Duodenal mucosa (tissue), 2 donors: ENCODE results near the gene CCNYL1.
"Not testable (repeated sequence)": the region's sequence is repeated elsewhere in the genome, so short reads cannot be mapped to it uniquely, and the experiment has no call there.

ENCODE experiments used
- H3K27ac ChIP-seq: one replicate; pipeline ENCODE4 v1.7.0; 2013; ENCODE audit warnings: low read depth, low read length
- H3K27me3 ChIP-seq, 2 donors: one replicate each; pipeline ENCODE4 v1.7.0; 2013; ENCODE audit warnings: low read length in 2 of 2, control low read depth in 1 of 2; ENCODE audit not compliant: insufficient read depth in 2 of 2, control insufficient read depth in 1 of 2
- H3K36me3 ChIP-seq, 2 donors: one replicate each; pipeline ENCODE4 v1.7.0; 2013; ENCODE audit warnings: low read length in 2 of 2, control low read depth in 1 of 2; ENCODE audit not compliant: insufficient read depth in 2 of 2, control insufficient read depth in 1 of 2
- H3K4me1 ChIP-seq, 2 donors: one replicate each; pipeline ENCODE4 v1.7.0; 2013; ENCODE audit warnings: low read length in 2 of 2, control low read depth in 1 of 2; ENCODE audit not compliant: insufficient read depth in 2 of 2, control insufficient read depth in 1 of 2
- H3K4me3 ChIP-seq, 2 donors: one replicate each; pipeline ENCODE4 v1.7.0; 2013; ENCODE audit warnings: low read length in 2 of 2, low read depth in 1 of 2
- H3K9ac ChIP-seq, 2 donors: one replicate each; pipeline ENCODE4 v1.7.0; 2013; ENCODE audit warnings: low read length in 2 of 2, low read depth in 1 of 2
- H3K9me3 ChIP-seq, 2 donors: one replicate each; pipeline ENCODE4 v1.7.0; 2013; ENCODE audit warnings: low read length in 2 of 2, control low read depth in 1 of 2; ENCODE audit not compliant: control insufficient read depth in 1 of 2

CCNYL1 gene

DNA sequence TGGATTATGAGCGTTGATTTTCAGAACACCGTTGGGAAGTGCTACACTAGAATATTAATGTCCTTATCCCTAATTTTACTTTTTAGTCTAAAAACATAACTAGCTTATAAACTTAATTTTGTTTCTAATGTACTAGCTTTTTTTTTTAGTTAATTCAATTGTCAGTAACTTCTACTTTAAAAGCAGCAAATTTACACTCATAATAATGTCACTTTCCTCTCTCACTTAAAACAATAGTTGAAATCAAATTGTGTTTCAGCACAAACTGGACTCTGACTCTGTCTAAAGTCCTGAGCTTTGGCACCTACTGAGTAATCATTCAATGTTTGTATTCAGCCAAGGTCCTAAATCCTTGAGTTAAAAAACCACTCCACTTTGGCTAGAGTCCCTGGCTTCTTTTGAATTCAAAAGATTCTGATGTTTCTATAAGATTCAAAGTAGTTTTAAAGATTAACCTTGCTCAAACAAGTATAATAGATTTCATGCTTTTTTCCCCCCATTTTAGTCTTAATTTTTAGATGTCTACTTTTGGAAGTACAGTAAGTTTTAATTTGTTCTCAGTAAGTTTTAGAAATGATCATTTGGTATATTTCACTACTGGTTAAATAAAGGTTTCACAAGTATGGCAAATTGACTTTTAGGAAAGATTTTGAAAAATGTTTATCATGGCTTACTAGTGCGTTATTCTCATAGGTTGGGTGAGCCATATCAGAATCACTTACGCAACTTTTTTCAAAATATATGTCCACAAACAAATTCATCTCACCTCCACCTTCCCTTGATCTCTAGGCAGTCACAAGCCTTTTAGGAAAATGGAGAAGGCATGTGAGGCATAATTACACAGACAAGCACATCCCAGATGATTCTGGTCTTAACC lies 23.4 kb downstream of the CCNYL1 start:
- peaks cover 0 to 4% of the 10 kb centered on the region in 2 donors for H3K36me3 ChIP-seq
- no peaks in the 10 kb centered on the region for H3K27me3 ChIP-seq
- no peak overlapping the region for H3K9ac ChIP-seq
- no peaks in the 10 kb centered on the region for H3K9me3 ChIP-seq
- H3K4me1 ChIP-seq, result peaks cover 6 to 8% of the 10 kb centered on the region in 2 donors
- H3K27ac ChIP-seq, result no peak overlapping the region
- no peak overlapping the region for H3K4me3 ChIP-seq

DNA sequence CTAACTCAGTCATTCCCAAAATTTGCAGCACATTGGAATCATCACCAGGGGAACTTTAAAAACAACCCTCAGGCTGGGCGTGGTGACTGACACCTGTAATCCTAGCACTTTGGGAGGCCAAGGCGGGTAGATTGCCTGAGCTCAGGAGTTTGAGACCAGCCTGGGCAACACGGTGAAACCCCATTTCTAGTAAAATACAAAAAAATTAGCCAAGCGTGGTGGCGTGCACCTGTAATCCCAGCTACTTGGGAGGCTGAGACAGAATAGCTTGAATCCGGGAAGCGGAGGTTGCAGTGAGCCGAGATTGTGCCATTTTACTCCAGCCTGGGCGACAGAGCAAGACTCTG lies 24.0 kb downstream of the CCNYL1 start:
- H3K4me3 ChIP-seq, H3K9ac ChIP-seq, H3K4me1 ChIP-seq, H3K9me3 ChIP-seq, H3K27ac ChIP-seq, H3K36me3 ChIP-seq, H3K27me3 ChIP-seq: not testable (repeated sequence)

DNA sequence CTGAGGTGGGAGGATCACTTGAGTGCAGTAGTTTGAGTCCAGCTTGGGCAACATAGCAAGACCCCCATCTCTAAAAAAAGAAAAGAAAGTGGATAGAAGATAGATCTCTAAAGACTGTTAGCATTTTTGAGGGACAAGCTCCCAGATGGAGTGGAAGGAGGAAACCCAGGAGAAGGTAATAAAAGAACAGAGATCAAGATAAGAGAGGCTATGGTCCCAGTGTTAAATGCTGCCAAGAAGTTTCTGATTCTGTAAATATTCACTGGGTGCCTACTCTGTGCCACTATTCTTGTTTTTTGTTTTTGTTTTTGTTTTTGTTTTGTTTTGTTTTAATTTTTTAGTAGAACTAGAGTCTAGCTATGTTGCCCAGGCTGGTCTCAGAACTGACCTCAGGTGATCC lies 32.1 kb downstream of the CCNYL1 start:
- Histone ChIP-seq H3K4me1 (peaks cover 6 to 11% of the 10 kb centered on the region in 2 donors), H3K36me3 (peaks cover 10 to 29% of the 10 kb centered on the region in 2 donors), H3K27me3 (no peaks in the 10 kb centered on the region), H3K27ac (no peak overlapping the region), H3K9ac (no peak overlapping the region), H3K9me3 (no peaks in the 10 kb centered on the region), H3K4me3 (no peak overlapping the region)

DNA sequence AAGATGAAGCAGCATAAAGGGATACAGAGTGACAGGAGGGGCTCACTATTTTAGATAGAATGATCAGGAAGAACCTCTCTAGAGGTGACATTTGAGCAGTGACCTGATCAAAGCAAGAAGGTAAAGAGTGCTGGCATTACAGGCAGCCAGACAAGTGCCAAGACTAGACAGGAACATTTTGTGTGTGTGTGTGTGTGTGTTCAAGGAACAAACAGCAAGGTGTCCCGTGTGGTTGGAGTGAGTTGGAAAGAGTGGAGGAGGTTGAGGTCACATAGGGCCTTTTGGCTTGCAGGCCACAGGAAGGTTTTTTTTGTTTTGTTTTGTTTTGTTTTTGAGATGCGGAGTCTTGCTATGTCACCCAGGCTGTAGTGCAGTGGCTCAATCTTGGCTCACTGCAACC lies 32.6 kb downstream of the CCNYL1 start:
- H3K36me3 ChIP-seq, result peaks cover 10 to 31% of the 10 kb centered on the region in 2 donors
- no peak overlapping the region for H3K27ac ChIP-seq
- H3K4me1 ChIP-seq, result peaks cover 6 to 11% of the 10 kb centered on the region in 2 donors
- H3K9ac ChIP-seq, result no peak overlapping the region
- no peaks in the 10 kb centered on the region for H3K27me3 ChIP-seq
- H3K9me3 ChIP-seq, result no peaks in the 10 kb centered on the region
- H3K4me3 ChIP-seq, result no peak overlapping the region

DNA sequence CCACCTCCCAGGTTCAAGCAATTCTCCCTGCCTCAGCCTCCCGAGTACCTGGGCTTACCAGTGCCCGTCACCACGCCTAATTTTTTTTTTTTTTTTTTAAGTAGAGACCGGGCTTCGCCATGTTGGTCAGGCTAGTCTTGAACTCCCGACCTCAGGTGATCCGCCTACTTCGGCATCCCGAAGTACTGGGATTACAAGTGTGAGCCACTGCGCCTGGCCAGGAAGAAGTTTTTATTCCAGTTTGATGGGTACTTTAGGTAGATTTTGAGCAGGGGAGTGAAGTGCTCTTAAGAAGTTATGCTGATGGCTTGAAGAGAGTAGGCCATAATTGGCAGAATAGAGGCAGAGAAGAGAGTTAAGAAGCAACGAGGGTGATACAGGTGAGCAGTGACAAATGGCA lies 33.0 kb downstream of the CCNYL1 start:
- Histone ChIP-seq H3K27ac (no peak overlapping the region), H3K9ac (no peak overlapping the region), H3K27me3 (no peaks in the 10 kb centered on the region), H3K4me1 (peaks cover 6 to 11% of the 10 kb centered on the region in 2 donors), H3K4me3 (no peak overlapping the region), H3K36me3 (peaks cover 10 to 31% of the 10 kb centered on the region in 2 donors), H3K9me3 (no peaks in the 10 kb centered on the region)

DNA sequence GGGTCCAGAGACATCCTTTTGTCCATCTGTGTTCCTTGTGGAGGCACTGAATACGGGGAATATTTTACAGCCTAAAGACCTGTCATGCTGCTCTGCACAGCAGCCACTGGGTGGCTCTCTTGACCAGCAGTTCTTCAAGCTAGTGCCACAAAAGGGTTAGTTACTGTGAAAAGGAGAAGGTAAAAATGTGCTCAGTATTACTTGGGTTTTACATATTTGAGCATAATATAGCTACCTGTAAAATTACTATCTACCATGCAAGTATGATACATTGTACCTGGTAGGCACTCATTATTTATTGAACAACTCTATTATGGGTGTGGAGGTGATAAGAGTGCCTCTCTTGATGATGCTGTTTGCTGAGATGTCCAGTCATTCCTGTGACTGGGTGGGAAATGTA lies 34.7 kb downstream of the CCNYL1 start:
- no peaks in the 10 kb centered on the region for H3K27me3 ChIP-seq
- no peak overlapping the region for H3K4me3 ChIP-seq
- H3K36me3 ChIP-seq, result peaks cover 10 to 31% of the 10 kb centered on the region in 2 donors
- H3K9me3 ChIP-seq, result no peaks in the 10 kb centered on the region
- H3K4me1 ChIP-seq, result peaks cover 17 to 22% of the 10 kb centered on the region in 2 donors
- no peak overlapping the region for H3K27ac ChIP-seq
- H3K9ac ChIP-seq, result no peak overlapping the region

DNA sequence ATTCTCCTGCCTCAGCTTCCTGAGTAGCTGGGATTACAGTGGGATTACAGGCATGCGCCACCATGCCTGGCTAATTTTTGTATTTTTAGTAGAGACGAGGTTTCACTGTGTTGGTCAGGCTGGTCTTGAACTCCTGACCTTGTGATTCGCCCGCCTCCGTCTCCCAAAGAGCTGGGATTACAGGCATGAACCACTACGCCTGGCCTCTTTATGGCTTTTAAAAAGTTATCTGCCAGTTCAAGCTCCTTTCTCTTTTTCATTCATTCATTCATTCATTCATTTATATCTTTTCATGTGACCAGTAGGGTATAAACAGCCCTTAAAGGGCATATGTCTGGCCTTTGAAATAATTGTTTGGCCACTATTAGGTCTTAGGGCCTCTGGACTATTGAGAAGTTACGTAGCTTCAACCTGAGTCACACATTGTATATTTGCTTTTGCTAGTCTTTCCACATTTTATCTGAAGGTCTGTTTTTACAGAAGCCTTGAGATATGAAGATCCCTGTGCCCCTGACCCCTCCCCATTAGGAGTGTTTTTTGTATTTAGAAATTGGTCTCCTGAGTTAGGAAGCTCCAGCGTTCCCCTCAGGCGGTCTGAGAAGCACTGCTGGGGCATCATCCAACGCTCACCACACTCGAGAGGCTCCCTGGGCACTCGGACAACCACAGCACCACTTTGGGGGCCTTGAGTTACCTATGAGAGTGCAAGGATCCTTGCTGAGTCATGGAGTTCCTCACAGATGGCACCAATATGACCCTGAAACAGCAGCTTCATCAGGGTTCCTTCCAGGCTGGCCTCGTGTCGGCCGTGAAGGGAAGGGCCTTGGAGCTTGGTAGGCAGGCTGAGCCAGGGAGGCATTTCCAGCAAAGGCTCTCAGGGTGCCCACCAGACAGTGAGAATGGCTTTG lies 36.5 kb downstream of the CCNYL1 start:
- H3K4me3 ChIP-seq, result no peak overlapping the region
- H3K27ac ChIP-seq, result no peak overlapping the region
- peaks cover 17 to 22% of the 10 kb centered on the region in 2 donors for H3K4me1 ChIP-seq
- no peaks in the 10 kb centered on the region for H3K9me3 ChIP-seq
- peaks cover 4 to 25% of the 10 kb centered on the region in 2 donors for H3K36me3 ChIP-seq
- H3K9ac ChIP-seq, result no peak overlapping the region
- no peaks in the 10 kb centered on the region for H3K27me3 ChIP-seq

DNA sequence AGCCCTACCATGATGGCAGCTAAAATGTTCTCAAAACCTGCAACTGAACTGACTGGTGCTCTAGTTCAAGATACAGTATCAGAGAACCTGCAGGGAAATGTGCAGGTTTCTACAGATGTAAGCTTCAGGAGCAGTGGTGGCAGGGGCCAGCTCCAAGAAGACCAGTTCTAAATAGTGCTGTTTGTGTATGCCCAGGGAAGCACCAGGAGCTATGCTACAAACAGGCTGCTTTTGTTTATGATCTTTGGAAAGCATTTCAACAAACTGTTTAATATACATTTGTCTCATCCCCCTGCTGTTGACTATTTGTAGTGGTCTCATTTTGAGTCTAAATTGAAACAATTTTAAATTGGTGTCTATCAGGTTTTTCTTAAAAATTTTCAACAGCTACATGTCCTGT lies 37.6 kb downstream of the CCNYL1 start:
- H3K27me3 ChIP-seq, result no peaks in the 10 kb centered on the region
- H3K4me1 ChIP-seq, result peaks cover 14 to 17% of the 10 kb centered on the region in 2 donors
- no peak overlapping the region for H3K27ac ChIP-seq
- H3K4me3 ChIP-seq, result no peak overlapping the region
- no peak overlapping the region for H3K9ac ChIP-seq
- peaks cover 4 to 26% of the 10 kb centered on the region in 2 donors for H3K36me3 ChIP-seq
- H3K9me3 ChIP-seq, result no peaks in the 10 kb centered on the region

DNA sequence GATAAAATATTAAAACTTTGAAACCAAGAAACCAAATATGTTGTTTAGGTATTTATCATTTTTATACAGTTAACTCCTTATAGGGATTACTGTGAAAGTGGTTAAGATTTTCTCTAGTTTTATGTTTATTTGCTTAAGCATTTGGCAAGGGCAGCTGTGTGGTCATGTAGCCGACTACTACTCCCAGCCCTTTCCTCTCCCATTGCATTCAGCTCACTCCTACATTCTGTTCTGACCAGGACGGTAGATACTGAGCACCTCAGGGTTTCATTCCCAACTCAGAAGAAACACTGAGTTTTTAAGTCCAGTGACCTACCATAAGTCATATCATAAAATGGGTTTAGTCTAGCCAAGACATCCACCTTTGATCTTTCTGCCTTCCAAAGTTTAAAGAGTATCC lies 38.4 kb downstream of the CCNYL1 start:
- Histone ChIP-seq H3K27me3 (no peaks in the 10 kb centered on the region), H3K4me3 (no peak overlapping the region), H3K9ac (no peak overlapping the region), H3K4me1 (peaks cover 14 to 17% of the 10 kb centered on the region in 2 donors), H3K9me3 (no peaks in the 10 kb centered on the region), H3K27ac (no peak overlapping the region), H3K36me3 (peaks cover under 1 to 26% of the 10 kb centered on the region in 2 donors)

DNA sequence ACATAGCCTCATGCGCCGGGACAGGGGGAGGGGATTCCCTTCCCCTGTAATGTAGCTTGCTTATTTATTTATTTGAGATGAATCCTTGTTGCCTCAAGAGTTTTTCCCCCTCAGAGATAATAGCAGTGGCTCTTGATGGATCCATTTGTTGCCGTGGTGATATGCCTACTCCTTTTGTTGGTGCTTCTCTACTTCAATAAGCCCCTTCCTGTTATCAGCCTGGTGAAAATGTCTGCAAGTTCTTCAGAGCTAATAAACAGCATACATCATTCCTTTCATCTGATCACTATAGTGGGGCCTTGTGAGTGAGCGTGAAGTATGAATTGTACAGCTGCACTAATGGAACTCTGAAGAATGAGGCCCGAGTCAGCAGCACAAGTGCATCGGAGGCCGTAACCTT lies 38.9 kb downstream of the CCNYL1 start:
- no peaks in the 10 kb centered on the region for H3K9me3 ChIP-seq
- peaks cover 14 to 17% of the 10 kb centered on the region in 2 donors for H3K4me1 ChIP-seq
- H3K36me3 ChIP-seq, result peaks cover 0 to 26% of the 10 kb centered on the region in 2 donors
- no peak overlapping the region for H3K27ac ChIP-seq
- H3K9ac ChIP-seq, result no peak overlapping the region
- no peak overlapping the region for H3K4me3 ChIP-seq
- no peaks in the 10 kb centered on the region for H3K27me3 ChIP-seq
